HCT116 (cell line): ENCODE results near the gene TCERG1L.

ENCODE experiments used
- CTCF ChIP-seq, 3 experiments: fragments of 200-600 bp in 1 of 3; sonication (generic) in 1 of 3; IDR thresholded peaks in 2 of 3; conservative IDR thresholded peaks in 1 of 3; 2 replicates each; pipeline ENCODE4 v1.5.1; 2012 to 2017; ENCODE audit warnings: low read depth in 2 of 3, low read length in 2 of 3, antibody characterized with exemption in 1 of 3, borderline replicate concordance in 1 of 3, control low read depth in 1 of 3, mild to moderate bottlenecking in 1 of 3, mixed read lengths in 1 of 3, mixed run types in 1 of 3, moderate library complexity in 1 of 3; ENCODE audit not compliant: insufficient read depth in 1 of 3
- EGR1 ChIP-seq: IDR thresholded peaks from 2 replicates; pipeline ENCODE4 v1.6.1; 2012; ENCODE audit warnings: low read depth
- EZH2 ChIP-seq: fragments of 200-600 bp; sonication (generic); IDR thresholded peaks from 2 replicates; pipeline ENCODE4 v1.6.1; 2017; ENCODE audit warnings: antibody characterized with exemption, mixed run types
- EZH2phosphoT487 ChIP-seq: fragments of 200-600 bp; IDR thresholded peaks from 2 replicates; pipeline ENCODE4 v1.6.1; 2018; ENCODE audit warnings: antibody characterized with exemption, borderline replicate concordance
- POLR2A ChIP-seq: IDR thresholded peaks from 2 replicates; pipeline ENCODE4 v1.7.0; 2011; ENCODE audit warnings: borderline replicate concordance; ENCODE audit not compliant: insufficient read depth, insufficient read length; ENCODE audit errors: extremely low read depth
- TCF7L2 ChIP-seq: IDR thresholded peaks from 2 replicates; pipeline ENCODE4 v1.7.0; 2011; ENCODE audit warnings: borderline replicate concordance, inconsistent platforms; ENCODE audit not compliant: insufficient read depth, insufficient read length; ENCODE audit errors: extremely low read depth
- YY1 ChIP-seq: IDR thresholded peaks from 2 replicates; pipeline ENCODE4 v1.6.1; 2011; ENCODE audit warnings: low read length, low read depth, moderate library complexity, mild to moderate bottlenecking; ENCODE audit not compliant: insufficient replicate concordance; ENCODE audit errors: extremely low read depth

DNA sequence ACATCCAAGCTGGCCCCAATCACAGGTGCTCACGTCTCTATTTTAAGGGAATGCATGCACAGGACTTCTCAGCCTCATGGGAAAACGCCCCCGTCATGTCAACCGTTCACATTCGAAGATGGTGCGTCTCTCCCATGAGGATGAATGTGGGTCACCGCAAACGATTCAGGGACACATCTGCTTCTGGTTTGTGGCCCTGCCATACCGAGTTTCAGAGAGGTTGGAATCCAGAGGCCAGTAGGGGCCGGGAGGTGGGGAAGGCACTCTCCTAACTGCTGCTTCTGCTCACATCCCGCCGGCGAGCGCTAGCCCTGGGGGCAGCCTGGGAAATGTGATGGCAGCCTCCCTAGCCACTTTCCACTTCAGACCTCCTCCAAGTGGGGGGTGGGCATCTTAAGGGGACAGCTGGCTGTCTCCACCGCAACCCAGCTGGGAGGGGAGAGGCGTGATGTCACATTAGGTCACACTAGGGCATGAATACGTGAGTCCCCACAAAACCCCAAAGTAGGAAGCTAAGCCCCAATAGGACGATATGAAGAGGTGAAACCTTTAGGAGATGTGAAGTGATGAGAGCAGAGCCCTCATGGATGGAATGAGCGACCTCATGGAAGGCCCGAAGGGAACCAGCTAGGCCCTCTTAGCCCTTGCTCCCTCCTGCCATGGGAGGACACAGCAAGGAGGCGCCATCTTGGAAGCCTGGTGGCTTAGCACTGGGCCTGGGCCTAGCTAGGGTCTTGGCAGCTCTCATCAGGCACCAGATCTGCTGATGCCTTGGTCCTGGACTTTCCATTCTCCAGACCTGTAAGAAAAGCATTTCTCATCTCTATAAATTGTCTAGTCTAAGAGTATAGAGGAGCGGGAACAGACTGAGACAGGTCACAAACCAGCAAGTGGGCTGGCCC, 107.8 kb downstream of the TCERG1L start:
- no peak for TF ChIP-seq CTCF (IDR thresholded peaks at IDR 0.05 in 2 of 3, conservative IDR thresholded peaks at IDR 0.05 in 1 of 3; ENCODE audit: borderline replicate concordance in 1 of 3, insufficient read depth in 1 of 3, low read depth in 2 of 3, low read length in 2 of 3)
- TF ChIP-seq EGR1, result no peak
- no peak for TF ChIP-seq YY1
- TF ChIP-seq TCF7L2, result no peak
- no peak for TF ChIP-seq POLR2A
- no peak for TF ChIP-seq EZH2phosphoT487
- no peak for TF ChIP-seq EZH2
